ENCODE data around the gene DCPS. TPM values are rescaled to one million over a fixed set of nuclear protein-coding genes. Genes with fewer than 3 reads are reported as not detected.
"Not testable (repeated sequence)": the region's sequence is repeated elsewhere in the genome, so short reads cannot be mapped to it uniquely, and the experiment has no call there.

The DCPS gene, protein sequence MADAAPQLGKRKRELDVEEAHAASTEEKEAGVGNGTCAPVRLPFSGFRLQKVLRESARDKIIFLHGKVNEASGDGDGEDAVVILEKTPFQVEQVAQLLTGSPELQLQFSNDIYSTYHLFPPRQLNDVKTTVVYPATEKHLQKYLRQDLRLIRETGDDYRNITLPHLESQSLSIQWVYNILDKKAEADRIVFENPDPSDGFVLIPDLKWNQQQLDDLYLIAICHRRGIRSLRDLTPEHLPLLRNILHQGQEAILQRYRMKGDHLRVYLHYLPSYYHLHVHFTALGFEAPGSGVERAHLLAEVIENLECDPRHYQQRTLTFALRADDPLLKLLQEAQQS
- 10 to 100 TPM; 11.3 to 13.1 TPM for total RNA-seq
- long read RNA-seq, transcript DCPS-201 (6 exons, 1,479 nt), result major isoform, 5 of 7 reads
- long read RNA-seq, partial matches to known transcripts, result 0 of 7 reads
- long read RNA-seq, other reads (novel, unspliced or antisense), result 2 of 7 reads

DNA sequence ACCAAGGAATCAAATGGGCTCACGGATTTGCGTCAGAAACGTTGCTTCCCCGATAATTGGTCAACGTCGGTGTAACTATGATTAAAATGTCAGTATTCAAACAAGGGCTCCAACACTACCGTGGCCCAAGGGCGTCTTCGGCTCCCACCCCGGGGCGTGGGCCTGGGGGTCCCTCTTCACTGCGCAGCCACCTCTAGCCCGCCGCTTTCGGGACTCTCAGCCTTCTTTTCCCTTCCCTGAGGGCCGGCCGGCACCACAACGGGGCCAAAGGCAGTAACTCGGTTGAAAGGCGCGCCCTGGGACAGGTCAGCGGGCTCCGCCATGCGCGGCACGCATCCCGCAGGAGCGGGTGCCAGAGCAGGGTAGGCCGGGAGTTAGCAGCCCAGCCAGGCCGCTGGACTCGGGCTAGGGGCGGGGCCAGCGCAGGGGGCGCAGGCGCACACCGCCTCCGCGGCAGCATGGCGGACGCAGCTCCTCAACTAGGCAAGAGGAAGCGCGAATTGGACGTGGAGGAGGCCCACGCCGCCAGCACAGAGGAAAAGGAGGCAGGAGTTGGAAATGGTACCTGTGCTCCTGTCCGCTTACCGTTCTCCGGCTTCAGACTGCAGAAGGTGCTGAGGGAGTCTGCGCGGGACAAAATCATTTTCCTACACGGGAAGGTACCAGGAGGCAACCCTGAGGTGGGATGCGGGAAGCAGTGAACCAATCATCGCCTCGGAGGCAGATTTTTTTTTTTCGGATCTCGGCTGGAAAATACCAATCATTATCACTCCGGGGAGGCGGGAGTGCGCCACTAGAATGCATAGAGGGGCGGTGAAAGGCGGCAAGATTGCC, at the start of gene DCPS:
DCPS (plus strand) TSS at position 438 of the 834 bp plus-strand sequence; CDS start at position 459, 21 bp downstream.
- intact Hi-C loops (cut with DNase I), result no loop called here
- DNase-seq (peak; percentile 92), ATAC-seq (peak; percentile 99)

DNA sequence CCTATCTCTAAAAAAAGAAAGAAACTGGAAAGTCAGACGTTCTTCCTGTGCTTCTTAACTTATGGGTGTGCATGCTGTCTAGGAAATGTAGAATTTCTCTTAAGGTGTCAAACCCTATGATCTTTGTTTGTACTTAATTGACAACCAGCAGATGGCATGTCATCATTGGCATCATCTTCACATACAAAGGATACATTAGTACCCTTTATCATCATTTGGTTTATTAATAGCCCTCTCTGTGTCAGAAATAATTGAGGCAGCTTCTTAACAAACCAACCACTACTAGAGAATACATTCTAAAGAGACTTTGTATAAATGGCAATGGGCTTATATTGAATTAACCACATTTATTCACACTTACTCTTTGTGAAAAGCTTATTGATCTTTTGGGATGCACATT, 49.0 kb upstream of the DCPS start:
- ATAC-seq (no peak), DNase-seq (no peak)
- intact Hi-C loops (cut with DNase I), result no loop called here

DNA sequence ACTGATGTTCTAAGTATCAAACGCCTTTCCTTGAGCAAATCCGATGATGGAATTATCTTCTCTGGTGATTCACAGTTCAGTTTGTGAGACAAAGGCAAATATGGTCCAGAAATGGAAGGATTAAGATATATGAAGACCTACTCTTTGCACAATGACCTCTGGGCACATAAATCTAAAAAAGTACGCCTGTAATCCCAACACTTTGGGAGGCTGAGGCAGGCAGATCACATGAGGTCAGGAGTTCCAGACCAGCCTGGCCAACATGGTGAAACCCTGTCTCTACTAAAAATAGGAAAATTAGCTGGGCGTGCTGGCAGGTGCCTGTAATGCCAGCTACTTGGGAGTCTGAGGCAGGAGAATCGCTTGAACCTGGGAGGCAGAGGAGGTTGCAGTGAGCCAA, 48.4 kb upstream of the DCPS start:
- DNase-seq; intact Hi-C loops (cut with DNase I); ATAC-seq: not testable (repeated sequence)

DNA sequence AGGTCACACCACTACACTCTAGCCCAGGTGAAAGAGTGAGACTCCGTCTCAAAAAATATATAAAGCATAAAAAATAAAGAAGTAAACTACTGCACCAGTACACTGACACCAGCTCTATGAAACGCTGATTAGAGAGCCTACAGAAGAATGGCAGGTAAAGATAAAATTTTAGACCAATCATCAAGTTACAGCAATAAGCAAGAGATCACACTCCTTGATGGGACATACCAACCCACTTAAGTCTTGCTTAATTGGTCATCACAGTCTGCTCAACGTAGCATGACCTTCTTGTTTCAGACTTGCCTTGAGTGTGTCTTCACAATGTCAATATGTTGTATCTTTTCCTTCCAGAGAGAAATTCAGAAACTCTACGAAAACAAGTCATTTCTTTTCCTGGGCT, 47.6 kb upstream of the DCPS start:
- intact Hi-C loops (cut with DNase I), result no loop called here
- no peak for DNase-seq
- ATAC-seq, result no peak

DNA sequence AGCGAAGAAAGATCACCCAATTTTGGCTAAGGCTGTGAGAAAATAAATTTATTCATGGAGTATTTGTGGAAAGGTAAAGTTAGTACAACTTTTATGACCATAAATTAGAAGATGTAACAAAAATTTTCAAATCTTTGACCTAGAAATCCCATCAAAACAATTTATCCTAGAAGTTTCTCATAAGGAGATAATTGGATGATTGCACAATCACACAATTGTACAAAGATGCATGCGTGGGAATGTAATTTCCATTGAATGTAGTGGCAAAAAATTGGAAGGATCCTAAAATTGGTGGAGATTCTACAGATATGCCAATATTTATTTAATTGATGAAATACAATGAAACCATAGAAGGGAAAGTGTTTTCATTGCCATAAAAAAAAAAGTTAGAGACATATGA, 46.7 kb upstream of the DCPS start:
- intact Hi-C loops (cut with DNase I), result no loop called here
- DNase-seq (no peak), ATAC-seq (no peak)

DNA sequence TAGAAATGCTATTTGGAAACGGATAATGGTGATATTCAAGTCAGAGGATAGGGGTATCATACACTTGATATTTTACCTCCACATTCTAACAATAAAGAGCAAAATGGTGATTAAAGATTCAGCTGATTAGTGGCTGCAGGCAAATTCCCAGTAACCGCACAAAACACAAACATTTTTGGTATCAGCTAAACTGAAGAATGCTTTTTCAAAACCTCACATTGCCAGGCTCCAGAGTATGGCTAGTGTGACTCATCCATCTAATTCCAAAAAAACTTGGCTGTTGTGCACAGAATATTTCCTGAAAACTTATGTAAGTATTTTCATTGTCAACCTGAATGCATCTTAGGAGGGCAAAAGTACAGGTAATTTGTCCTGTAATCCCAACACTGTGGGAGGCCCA, 46.1 kb upstream of the DCPS start:
- DNase-seq (no peak), ATAC-seq (peak in 1 of 2 donors; percentile 12)
- intact Hi-C loops (cut with DNase I), result no loop called here

DNA sequence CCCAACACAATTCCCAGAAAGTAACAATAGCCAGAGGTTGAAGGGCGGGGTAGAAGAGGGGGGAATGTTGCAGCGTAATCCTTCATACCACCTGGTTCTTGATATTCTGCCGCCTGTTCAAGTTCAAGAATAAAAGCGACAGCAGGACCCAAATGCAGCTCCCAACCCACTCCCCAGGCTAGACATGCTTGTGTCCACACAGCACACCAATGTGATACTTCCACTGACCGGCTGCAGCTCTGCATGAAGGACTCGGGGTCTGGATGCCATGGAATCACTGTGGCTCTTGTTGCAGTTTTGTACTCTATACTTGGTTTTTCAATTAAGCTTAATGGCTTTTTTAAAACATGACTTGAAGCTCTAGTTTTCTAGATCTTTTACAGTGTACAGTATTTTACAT, 41.6 kb upstream of the DCPS start:
- intact Hi-C loops (cut with DNase I), result loop anchor here in 1 of 2 donors (10.0 kb wide), 1 partner anchor 47 kb away; the partner anchor contains the start of genes FAM118B and RPUSD4
- ATAC-seq (no peak), DNase-seq (no peak)

DNA sequence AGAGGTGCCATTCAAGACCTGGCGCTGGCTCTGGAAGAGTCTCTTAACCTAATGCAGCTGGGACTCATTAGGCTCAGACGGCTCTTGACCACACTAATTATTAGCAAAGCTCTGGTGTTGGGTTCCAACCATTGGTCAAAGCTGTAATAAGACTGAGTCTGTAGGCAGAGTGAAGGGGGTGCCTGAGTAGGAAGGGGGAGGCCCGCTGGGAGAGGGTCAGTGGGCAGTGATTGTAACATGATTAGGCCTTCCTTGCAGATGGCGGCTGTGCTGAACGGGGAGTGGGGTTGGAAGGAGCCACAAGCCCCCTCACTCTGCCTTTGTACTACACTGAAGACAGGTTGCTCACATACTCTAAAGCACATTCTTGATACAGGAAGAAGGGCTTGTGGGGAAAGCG, 40.4 kb upstream of the DCPS start:
- ATAC-seq, result no peak
- intact Hi-C loops (cut with DNase I), result loop anchor here in 1 of 2 donors (10.0 kb wide), 1 partner anchor 49 kb away; the partner anchor contains the start of genes FAM118B and RPUSD4
- no peak for DNase-seq

DNA sequence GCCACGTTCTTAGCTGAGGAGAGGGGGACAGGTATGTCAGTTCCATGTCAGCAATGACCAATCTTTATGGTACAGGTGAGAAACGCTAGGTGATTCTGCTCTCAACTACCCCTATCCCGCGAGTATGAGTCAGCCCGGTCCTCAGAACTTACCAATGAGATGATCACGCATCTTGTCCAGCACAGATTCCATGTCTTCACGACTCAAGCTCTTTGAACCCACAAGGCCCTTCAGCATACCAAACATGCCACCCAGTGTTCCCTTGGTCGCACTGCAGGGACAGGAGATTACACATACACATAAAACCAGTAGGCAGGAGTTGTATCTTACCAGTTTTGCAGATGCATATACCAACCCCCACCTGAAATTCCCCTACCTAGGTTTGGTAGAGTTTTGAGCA, 38.0 kb upstream of the DCPS start:
- DNase-seq, result no peak
- ATAC-seq, result no peak
- intact Hi-C loops (cut with DNase I), result loop anchor here in 1 of 2 donors (10.0 kb wide), 1 partner anchor 51 kb away; the partner anchor contains the start of genes FAM118B and RPUSD4

DNA sequence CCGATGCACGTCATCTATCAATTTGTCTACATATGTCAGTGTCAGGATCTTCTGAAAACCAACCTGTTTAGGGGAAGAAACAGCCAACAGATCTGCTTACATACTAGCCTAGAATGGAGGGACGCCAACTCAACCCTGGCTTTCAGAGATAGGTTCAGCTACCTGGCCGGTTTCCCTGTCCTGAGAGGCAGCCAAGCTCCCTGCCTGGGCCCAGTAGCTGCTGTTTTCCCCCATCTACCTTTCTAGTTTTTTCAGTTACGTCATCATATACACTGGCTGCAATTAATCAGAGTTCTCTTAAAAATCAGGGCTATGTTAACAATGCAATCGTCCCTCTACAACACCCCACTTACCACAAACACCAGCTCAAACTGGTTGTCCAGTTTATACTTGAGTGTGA, 36.2 kb upstream of the DCPS start:
- intact Hi-C loops (cut with DNase I), result loop anchor here in 1 of 2 donors (10.0 kb wide), 1 partner anchor 53 kb away; the partner anchor contains the start of genes FAM118B and RPUSD4
- DNase-seq, result no peak
- no peak for ATAC-seq

DNA sequence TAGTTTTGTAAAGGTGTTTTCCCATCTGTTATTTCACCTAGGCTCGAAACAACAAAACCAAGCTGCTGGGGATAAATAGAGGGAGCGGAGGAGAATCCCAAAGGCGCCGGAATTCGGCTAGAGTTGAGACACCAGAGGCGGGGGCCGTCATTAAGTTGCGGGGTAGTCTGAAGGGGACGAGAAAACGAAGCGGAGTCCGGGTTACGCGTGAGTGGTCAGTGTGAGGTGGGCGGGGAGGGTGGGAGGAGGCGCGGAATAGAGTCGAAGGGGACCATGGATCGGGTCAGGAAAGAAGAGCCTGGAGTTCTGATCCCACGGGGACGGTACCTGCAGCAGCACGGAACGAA, 35.5 kb upstream of the DCPS start:
- intact Hi-C loops (cut with DNase I), result loop anchor here in 1 of 2 donors (10.0 kb wide), 1 partner anchor 54 kb away; the partner anchor contains the start of genes FAM118B and RPUSD4

DNA sequence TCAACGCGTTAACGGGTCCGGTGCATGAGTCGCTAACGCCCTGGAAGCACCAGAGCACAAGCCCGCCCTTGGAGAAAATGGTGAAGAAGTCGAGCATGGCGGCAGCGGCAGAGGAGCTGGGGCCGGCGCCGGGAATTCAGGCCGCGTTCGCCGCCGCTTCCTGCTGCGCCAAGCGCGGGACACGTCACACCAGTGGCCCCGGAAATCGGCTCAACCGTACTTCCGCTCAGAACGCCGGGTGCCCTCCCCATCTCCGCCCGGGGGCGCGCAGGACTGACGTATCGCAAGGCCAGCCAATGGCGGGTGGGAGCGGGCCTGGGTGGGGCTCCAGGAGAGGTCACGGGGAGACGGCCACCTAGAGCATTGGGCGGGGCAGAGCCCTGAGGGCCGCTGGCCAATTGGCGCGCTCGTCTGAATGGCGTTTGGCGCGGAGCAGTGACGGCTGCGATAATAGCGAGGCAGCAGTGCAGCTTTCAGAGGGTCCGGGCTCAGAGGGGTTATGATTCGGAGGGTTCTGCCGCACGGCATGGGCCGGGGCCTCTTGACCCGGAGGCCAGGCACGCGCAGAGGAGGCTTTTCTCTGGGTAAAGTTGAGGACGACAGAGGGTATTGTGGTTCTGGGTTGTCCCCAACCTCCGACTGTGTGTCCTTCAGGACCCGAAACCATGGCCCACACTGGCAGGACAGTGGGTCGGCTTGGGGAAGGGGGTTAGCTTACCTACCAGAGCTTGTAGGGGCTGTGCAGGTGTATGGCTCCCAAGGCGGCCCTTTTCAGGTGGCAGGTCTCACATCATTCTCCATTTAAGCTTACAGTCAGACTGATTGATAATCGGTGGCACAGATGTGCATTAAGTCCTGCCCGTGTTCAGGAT, 34.9 kb upstream of the DCPS start, which contains the start of the genes FOXRED1 and SRPRA:
FOXRED1 (plus strand) TSS at position 447 of the 872 bp plus-strand sequence; CDS start at position 500, 53 bp downstream.
SRPRA (minus strand) TSS at position 188 of the 872 bp plus-strand sequence; CDS start at position 97, 91 bp downstream.
- intact Hi-C loops (cut with DNase I), result loop anchor here in 1 of 2 donors (10.0 kb wide), 1 partner anchor 54 kb away; the partner anchor contains the start of genes FAM118B and RPUSD4
- peak; percentile 99 to 100 for ATAC-seq

More for the DNA sequence above, 35.5 kb upstream of the DCPS start:
- peak; percentile 29 for DNase-seq
- peak; percentile 20 to 41 for ATAC-seq

DNA sequence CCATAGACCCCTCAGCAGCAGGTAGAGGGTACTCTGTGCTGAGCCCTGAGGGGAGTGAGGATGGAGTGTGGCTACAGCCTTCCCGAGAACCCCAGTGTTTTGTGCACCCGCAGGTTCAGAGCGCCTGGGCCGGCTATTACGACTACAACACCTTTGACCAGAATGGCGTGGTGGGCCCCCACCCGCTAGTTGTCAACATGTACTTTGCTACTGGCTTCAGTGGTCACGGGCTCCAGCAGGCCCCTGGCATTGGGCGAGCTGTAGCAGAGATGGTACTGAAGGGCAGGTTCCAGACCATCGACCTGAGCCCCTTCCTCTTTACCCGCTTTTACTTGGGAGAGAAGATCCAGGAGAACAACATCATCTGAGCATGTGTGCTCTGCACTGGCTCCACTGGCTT, 26.5 kb upstream of the DCPS start:
- intact Hi-C loops (cut with DNase I), result no loop called here
- no peak for DNase-seq
- no peak for ATAC-seq

More for the DNA sequence above, 34.9 kb upstream of the DCPS start, which contains the start of the genes FOXRED1 and SRPRA:
- peak; percentile 100 for DNase-seq

DNA sequence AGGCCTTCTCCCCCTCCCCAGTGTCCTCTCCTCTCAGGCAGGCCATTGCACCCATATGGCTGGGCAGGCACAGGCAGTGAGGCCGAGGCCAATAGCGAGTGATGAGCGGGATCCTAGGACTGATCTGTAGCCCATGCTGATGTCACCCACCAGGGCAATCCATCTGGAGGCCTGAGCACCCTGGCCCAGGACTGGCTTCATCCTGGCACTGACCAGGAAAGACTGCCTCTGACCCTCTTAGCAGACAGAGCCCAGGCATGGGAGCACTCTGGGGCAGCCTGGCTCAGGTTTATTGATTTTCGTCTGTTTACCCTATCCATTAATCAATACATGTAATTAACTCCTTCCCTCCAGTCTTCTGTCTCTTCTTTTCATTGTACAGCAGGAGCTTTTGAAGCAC, 26.1 kb upstream of the DCPS start:
- ATAC-seq (no peak), DNase-seq (no peak)
- intact Hi-C loops (cut with DNase I), result no loop called here

DNA sequence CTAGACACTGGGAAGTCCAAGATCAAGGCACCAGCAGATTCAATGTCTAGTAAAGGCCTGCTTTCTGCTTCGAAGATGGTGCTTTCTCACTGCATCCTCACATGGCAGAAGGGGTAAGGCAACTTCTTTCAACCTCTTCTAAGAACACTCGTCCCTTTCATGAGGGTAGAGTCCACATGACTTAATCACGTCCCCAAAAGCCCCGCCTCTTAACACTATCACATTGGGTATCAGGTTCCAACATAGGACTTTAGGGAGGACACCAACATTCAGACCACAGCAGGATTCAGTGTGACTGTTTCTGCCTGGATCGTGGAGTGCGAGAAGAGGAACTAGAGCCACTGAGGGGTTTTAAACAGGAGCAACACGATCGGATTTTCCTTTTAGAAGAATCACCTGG, 24.7 kb upstream of the DCPS start:
- intact Hi-C loops (cut with DNase I), result no loop called here
- DNase-seq (no peak), ATAC-seq (no peak)

DNA sequence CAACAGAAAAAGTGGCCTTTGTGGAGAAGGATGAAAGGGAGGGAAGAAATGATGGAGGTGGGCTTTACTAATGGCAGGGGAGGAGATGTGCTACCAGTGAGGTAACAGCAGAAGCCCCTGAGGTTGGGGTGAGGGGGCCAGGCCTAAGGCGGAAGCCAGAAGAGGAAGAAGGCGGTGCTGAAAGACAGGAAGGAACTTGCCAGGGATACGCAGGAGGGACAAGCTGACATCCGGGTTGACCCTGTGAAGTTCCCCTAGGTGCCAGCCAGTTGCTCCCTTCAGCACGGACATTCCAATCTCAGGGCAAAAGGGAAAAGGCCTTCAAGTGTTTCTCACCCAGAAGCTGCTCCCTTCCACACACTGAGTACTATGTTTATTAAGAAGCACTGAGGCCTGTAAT, 23.3 kb upstream of the DCPS start:
- DNase-seq, result no peak
- intact Hi-C loops (cut with DNase I), result no loop called here
- ATAC-seq, result no peak

DNA sequence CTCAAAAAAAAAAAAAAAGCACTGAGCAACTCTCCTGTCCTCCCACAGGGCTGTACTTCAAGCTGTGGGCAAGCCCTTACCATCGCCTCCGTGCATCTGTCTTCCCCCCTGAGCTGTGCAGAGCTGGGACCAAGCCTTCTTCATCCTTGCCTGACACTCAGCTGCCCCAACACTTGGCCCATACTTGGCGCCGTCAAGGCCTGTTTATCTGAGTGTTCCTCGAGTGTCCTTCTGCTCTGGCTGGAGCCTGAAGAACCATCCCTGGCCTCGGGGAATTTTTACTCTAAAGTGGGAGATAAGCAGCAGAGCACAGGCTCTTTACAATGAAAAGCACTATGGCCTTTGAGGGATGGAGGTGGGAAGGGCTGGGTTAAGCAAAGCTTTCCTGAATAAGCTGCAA, 22.6 kb upstream of the DCPS start:
- intact Hi-C loops (cut with DNase I), result no loop called here
- no peak for ATAC-seq
- DNase-seq, result no peak

DNA sequence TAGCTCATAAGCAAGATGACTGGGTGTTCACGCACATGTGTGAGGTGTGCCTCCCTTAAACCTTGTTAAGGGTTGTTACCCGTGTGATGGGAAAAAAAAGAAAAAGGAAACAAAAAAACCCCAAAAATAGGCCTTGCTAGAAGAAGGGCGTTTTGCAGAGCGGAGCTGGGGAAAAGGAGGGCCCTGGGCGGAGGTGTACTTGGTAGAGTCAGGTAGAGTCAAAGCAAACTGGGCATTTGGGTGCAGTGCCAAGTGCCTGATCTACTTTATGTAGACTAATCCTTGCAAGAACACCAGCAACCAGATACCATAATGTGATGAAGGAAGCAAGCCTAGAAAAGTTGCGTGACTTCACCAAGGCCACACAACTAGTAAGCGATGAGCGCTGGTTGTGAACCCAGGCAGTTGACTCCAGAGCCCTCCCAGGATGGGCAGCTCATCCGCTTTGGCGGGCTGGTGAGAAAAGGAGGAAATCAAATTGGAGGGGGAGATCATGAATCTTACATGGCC, 22.1 kb upstream of the DCPS start:
- DNase-seq (no peak), ATAC-seq (no peak)
- intact Hi-C loops (cut with DNase I), result no loop called here
